ENCODE measurements around the gene SNRK. TPM values are rescaled to one million over a fixed set of nuclear protein-coding genes. Genes with fewer than 3 reads are reported as not detected.

SNRK gene
- total RNA-seq, 1 experiment from 2014 or later, result 53.3 TPM

DNA sequence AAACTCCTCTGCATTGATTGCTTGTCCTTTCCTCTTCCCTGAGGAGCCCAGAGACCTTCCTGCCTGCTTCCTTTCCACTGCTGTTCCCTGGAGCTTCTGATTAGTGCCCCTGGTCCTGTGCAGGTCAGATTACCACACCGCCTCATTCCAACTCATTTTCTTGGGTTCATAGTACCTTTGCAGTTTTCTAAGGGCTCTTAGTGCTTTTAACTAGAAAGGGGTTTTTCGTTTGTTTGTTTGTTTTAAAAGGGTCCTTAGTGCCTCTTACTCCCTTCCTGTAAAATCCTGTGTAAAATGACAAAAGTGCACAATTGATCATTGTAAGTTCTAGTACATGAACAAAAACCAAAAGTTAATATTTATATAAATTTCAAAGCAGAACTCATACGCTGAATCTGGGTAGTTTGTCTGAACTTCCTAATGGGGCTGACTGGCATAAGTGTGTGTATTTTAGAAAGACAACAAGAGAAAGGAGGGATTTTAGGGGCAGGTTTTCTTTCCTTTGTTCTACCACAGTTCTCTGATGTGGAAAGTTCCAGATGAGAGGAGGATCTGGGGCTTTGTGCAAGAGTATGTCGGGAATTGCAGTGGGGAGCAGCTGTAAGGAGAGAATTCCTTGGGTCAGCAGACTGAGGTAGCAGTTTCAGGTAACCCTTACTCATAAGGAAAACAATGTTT is 30.6 kb downstream of the SNRK start:
- TF ChIP-seq EZH2phosphoT487 (IDR thresholded peaks at IDR 0.05; ENCODE audit: borderline replicate concordance, low read length) (no peak), EZH2 (IDR thresholded peaks at IDR 0.05; ENCODE audit: low read length, unreplicated experiment) (no peak)
- TF ChIP-seq, protein P1, sequence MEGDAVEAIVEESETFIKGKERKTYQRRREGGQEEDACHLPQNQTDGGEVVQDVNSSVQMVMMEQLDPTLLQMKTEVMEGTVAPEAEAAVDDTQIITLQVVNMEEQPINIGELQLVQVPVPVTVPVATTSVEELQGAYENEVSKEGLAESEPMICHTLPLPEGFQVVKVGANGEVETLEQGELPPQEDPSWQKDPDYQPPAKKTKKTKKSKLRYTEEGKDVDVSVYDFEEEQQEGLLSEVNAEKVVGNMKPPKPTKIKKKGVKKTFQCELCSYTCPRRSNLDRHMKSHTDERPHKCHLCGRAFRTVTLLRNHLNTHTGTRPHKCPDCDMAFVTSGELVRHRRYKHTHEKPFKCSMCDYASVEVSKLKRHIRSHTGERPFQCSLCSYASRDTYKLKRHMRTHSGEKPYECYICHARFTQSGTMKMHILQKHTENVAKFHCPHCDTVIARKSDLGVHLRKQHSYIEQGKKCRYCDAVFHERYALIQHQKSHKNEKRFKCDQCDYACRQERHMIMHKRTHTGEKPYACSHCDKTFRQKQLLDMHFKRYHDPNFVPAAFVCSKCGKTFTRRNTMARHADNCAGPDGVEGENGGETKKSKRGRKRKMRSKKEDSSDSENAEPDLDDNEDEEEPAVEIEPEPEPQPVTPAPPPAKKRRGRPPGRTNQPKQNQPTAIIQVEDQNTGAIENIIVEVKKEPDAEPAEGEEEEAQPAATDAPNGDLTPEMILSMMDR (conservative IDR thresholded peaks at IDR 0.05; ENCODE audit: low read depth, low read length), result no peak
- Histone ChIP-seq H3K9me2 (replicated peaks; ENCODE audit: low read length) (no peaks in the 10 kb centered on the region), H3K9me3 (ENCODE audit: low read length) (no peaks in the 10 kb centered on the region), H3K79me2 (ENCODE audit: low read length) (peaks cover 83% of the 10 kb centered on the region), H3K4me2 (ENCODE audit: low read length) (no peak overlapping the region), H3K36me3 (ENCODE audit: low read depth, low read length) (peaks cover 20% of the 10 kb centered on the region; the same call in 1 of the 2 replicates), H3K9ac (ENCODE audit: low read length) (no peak overlapping the region), H4K20me1 (ENCODE audit: low read length) (peaks cover 8% of the 10 kb centered on the region; the same call in 1 of the 2 replicates), H3F3A (ENCODE audit: low read length, unreplicated experiment) (no peaks in the 10 kb centered on the region), H2AFZ (ENCODE audit: low read length) (no peak overlapping the region), H3K4me3 (ENCODE audit: low read length) (no peak overlapping the region), H3K27me3 (ENCODE audit: low read length) (no peaks in the 10 kb centered on the region), H3K4me1 (ENCODE audit: insufficient read depth, low read length) (peaks cover 18% of the 10 kb centered on the region), H3K27ac (ENCODE audit: low read length) (no peak overlapping the region; the same call in 1 of the 2 replicates)
- ATAC-seq (peak; percentile 45), DNase-seq (peak; percentile 18)
- intact Hi-C loops (cut with micrococcal nuclease), result no loop called here
- ChIA-PET POLR2A (ENCODE audit: unreplicated experiment) (no interaction called here), CTCF (no interaction called here)
- BruUV-seq (replicated peaks), result no TSS peak

DNA sequence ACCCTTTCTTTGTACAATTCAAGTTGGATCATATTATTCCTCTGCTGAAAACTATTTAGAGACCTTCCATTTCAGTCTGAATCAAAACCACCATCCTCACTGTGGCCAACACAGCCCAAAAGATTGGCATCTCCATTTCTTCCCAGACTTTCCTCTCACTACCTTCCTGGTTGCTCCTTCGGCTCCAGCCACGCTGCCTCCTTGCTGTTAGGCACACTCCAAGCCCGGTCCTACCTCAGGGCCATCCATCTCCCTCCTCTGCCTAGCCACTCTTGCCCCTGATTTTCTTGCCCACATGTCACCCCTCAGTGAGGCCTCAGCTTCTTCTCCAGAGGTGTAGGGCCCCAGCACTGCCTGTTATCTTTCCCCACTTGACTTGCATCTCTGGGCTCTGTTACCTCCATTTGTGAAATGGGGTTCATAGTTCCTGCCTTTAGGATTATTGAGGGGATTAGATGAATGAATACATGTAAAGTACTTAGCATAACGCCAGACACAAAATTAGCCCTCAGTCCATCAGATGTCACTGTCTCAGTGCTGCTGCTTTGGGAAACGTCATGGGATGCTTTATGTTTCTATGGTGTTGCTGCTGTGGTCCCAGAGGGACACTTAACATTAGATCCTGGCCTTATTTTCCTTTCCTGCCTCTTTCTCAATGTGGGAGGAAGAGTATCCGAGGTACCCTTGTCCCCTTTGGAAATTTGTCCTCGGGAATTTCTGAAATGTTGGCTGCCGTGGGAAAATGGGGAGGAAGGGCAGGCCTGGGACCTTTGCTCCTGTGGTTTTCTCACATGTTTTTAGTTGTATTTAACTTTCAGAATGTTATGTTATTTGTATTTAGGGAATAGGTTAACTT is 31.3 kb downstream of the SNRK start:
- Histone ChIP-seq H3K79me2 (ENCODE audit: low read length) (peaks cover 81% of the 10 kb centered on the region), H4K20me1 (ENCODE audit: low read length) (peaks cover 8% of the 10 kb centered on the region; the same call in 1 of the 2 replicates), H3K36me3 (ENCODE audit: low read depth, low read length) (peaks cover 14% of the 10 kb centered on the region; the same call in 1 of the 2 replicates), H3K27me3 (ENCODE audit: low read length) (no peaks in the 10 kb centered on the region), H3K9ac (ENCODE audit: low read length) (no peak overlapping the region), H3K4me1 (ENCODE audit: insufficient read depth, low read length) (peaks cover 18% of the 10 kb centered on the region), H3K9me3 (ENCODE audit: low read length) (no peaks in the 10 kb centered on the region), H3K4me3 (ENCODE audit: low read length) (no peak overlapping the region), H2AFZ (ENCODE audit: low read length) (no peak overlapping the region), H3K4me2 (ENCODE audit: low read length) (no peak overlapping the region), H3K9me2 (replicated peaks; ENCODE audit: low read length) (no peaks in the 10 kb centered on the region), H3F3A (ENCODE audit: low read length, unreplicated experiment) (no peaks in the 10 kb centered on the region), H3K27ac (ENCODE audit: low read length) (no peak overlapping the region)
- ATAC-seq (no peak), DNase-seq (no peak)
- BruUV-seq (replicated peaks), result no TSS peak
- TF ChIP-seq EZH2phosphoT487 (IDR thresholded peaks at IDR 0.05; ENCODE audit: borderline replicate concordance, low read length), result no peak
- TF ChIP-seq, protein P1 (conservative IDR thresholded peaks at IDR 0.05; ENCODE audit: low read depth, low read length), result no peak
- no peak for TF ChIP-seq EZH2 (IDR thresholded peaks at IDR 0.05; ENCODE audit: low read length, unreplicated experiment)
- CTCF ChIA-PET, result no interaction called here
- POLR2A ChIA-PET (ENCODE audit: unreplicated experiment), result no interaction called here
- intact Hi-C loops (cut with micrococcal nuclease), result no loop called here
